HCT116 (cell line): ENCODE data around the gene TNFRSF19. TPM values are rescaled to one million over a fixed set of nuclear protein-coding genes. Genes with fewer than 3 reads are reported as not detected.

Source experiments
- ATAC-seq: fragments of 200-7000 bp; cut with Tn5 transposase; 2 replicates; pipeline ENCODE4 v1.9.1; 2020; ENCODE audit warnings: mild to moderate bottlenecking, moderate library complexity
- BruUV-seq: library from RNA; stranded (reverse); fragments of 400-500 nt; replicated peaks from 2 replicates; lab custom pipeline; 2021; lab: Mats Ljungman, UMichigan
- CTCF ChIA-PET: fragments of 300-600 bp; sonication (Branson Sonifier 250); formaldehyde crosslinking; loops from one replicate; lab custom pipeline; 2021; ENCODE audit warnings: antibody characterized with exemption; lab: Charles Lee
- POLR2A ChIA-PET: fragments of 300-600, 350-600 bp; sonication (Branson Sonifier 250); formaldehyde crosslinking; loops from one replicate; lab custom pipeline; 2021; ENCODE audit warnings: antibody characterized with exemption; lab: Charles Lee
- RAD21 ChIA-PET, 2 experiments: fragments of 300-600 bp; sonication (Branson Sonifier 250); formaldehyde crosslinking; loops; one replicate each; lab custom pipeline; 2023; ENCODE audit warnings: low total read pairs in 2 of 2; ENCODE audit not compliant: uncharacterized antibody in 2 of 2, unreplicated experiment in 2 of 2, low non-redundant PET in 1 of 2; lab: Charles Lee
- DNase-seq: peaks from one replicate; pipeline ENCODE4 v3.0.0-alpha.2; 2010; ENCODE audit warnings: low read depth, low spot score
- H2AFZ ChIP-seq: fragments of 200-600 bp; shearing (Covaris generic), sonication (generic); 2 replicates; pipeline ENCODE4 v1.6.1; 2017; ENCODE audit warnings: low read depth, mixed run types, mixed read lengths, antibody characterized with exemption, low read length; ENCODE audit not compliant: poor library complexity, severe bottlenecking
- H3K27ac ChIP-seq: 2 replicates; pipeline ENCODE4 v1.5.1; 2012; ENCODE audit warnings: low read depth, low read length
- H3K27me3 ChIP-seq: fragments of 200-600 bp; sonication (generic); 2 replicates; pipeline ENCODE4 v1.6.1; 2016; ENCODE audit warnings: mixed run types, low read length, mixed read lengths; ENCODE audit not compliant: insufficient read depth
- H3K36me3 ChIP-seq, 2 experiments: fragments of 200-500 bp in 1 of 2; fragments of 200-600 bp in 1 of 2; sonication (Bioruptor generic) in 1 of 2; sonication (generic) in 1 of 2; 2 replicates each; pipeline versions ENCODE4 v1.5.1 to v1.6.1; 2014 to 2016; ENCODE audit warnings: low read length in 2 of 2, inconsistent platforms in 1 of 2, mixed read lengths in 1 of 2, mixed run types in 1 of 2; ENCODE audit not compliant: insufficient read depth in 2 of 2, control insufficient read depth in 1 of 2
- H3K4me1 ChIP-seq, 2 experiments: fragments of 200-600 bp in 1 of 2; sonication (generic) in 1 of 2; 2 replicates each; pipeline versions ENCODE4 v1.5.1 to v1.6.1; 2012 to 2017; ENCODE audit warnings: low read length in 2 of 2, inconsistent platforms in 1 of 2, mild to moderate bottlenecking in 1 of 2, mixed read lengths in 1 of 2, mixed run types in 1 of 2, moderate library complexity in 1 of 2; ENCODE audit not compliant: insufficient read depth in 2 of 2, control insufficient read depth in 1 of 2
- H3K4me2 ChIP-seq: fragments of 200-600 bp; sonication (generic); 2 replicates; pipeline ENCODE4 v1.6.1; 2017; ENCODE audit warnings: mixed run types, low read length, mixed read lengths
- H3K4me3 ChIP-seq, 2 experiments: fragments of 200-600 bp in 1 of 2; sonication (generic) in 1 of 2; replicated peaks in 1 of 2; 2 replicates each; pipeline ENCODE4 v1.5.1; 2011 to 2016; ENCODE audit warnings: low read length in 2 of 2, control low read depth in 1 of 2, low read depth in 1 of 2, mild to moderate bottlenecking in 1 of 2, mixed read lengths in 1 of 2, mixed run types in 1 of 2
- H3K79me2 ChIP-seq: fragments of 200-600 bp; sonication (generic); 2 replicates; pipeline ENCODE4 v1.6.1; 2017; ENCODE audit warnings: mild to moderate bottlenecking, mixed run types, low read length, moderate library complexity, mixed read lengths; ENCODE audit not compliant: insufficient read depth
- H3K9ac ChIP-seq: fragments of 200-600 bp; sonication (generic); 2 replicates; pipeline ENCODE4 v1.6.1; 2016; ENCODE audit warnings: low read length, mixed read lengths
- H3K9me2 ChIP-seq: fragments of 200-600 bp; sonication (generic), shearing (Covaris generic); 2 replicates; pipeline ENCODE4 v1.6.1; 2017; ENCODE audit warnings: mixed run types, mild to moderate bottlenecking, moderate library complexity; ENCODE audit not compliant: insufficient read depth
- H3K9me3 ChIP-seq, 2 experiments: fragments of 200-500 bp in 1 of 2; fragments of 200-600 bp in 1 of 2; sonication (Bioruptor generic) in 1 of 2; sonication (generic) in 1 of 2; 2 replicates each; pipeline ENCODE4 v1.6.1; 2014 to 2017; ENCODE audit warnings: low read length in 2 of 2, mixed read lengths in 2 of 2, inconsistent platforms in 1 of 2, low read depth in 1 of 2, mild to moderate bottlenecking in 1 of 2, mixed run types in 1 of 2, moderate library complexity in 1 of 2; ENCODE audit not compliant: control insufficient read depth in 1 of 2, insufficient read depth in 1 of 2
- H4K20me1 ChIP-seq: fragments of 200-600 bp; sonication (generic), shearing (Covaris generic); 2 replicates; pipeline ENCODE4 v1.6.1; 2017; ENCODE audit warnings: mixed run types, mild to moderate bottlenecking, moderate library complexity; ENCODE audit not compliant: insufficient read depth
- ELF1 ChIP-seq: IDR thresholded peaks from 2 replicates; pipeline ENCODE4 v1.6.1; 2012; ENCODE audit warnings: low read depth, borderline replicate concordance
- EZH2 ChIP-seq: fragments of 200-600 bp; sonication (generic); IDR thresholded peaks from 2 replicates; pipeline ENCODE4 v1.6.1; 2017; ENCODE audit warnings: antibody characterized with exemption, mixed run types
- FOSL1 ChIP-seq: IDR thresholded peaks from 2 replicates; pipeline ENCODE4 v1.6.1; 2012; ENCODE audit warnings: low read depth
- JUND ChIP-seq: IDR thresholded peaks from 2 replicates; pipeline ENCODE4 v1.6.1; 2012
- POLR2A ChIP-seq: IDR thresholded peaks from 2 replicates; pipeline ENCODE4 v1.7.0; 2011; ENCODE audit warnings: borderline replicate concordance; ENCODE audit not compliant: insufficient read depth, insufficient read length; ENCODE audit errors: extremely low read depth
- POLR2AphosphoS5 ChIP-seq: IDR thresholded peaks from 2 replicates; pipeline ENCODE4 v1.6.1; 2011; ENCODE audit warnings: mild to moderate bottlenecking, low read depth, low read length, moderate library complexity
- RAD21 ChIP-seq: IDR thresholded peaks from 2 replicates; pipeline ENCODE4 v1.6.1; 2012; ENCODE audit warnings: low read depth, mild to moderate bottlenecking
- SP1 ChIP-seq: IDR thresholded peaks from 2 replicates; pipeline ENCODE4 v1.6.1; 2012; ENCODE audit warnings: low read depth
- intact Hi-C: fragments of 100-400 bp; cut with micrococcal nuclease; formaldehyde crosslinking; loops from 2 replicates; pipeline ENCODE4 v1.10.0; 2022
- total RNA-seq: library from RNA; stranded (reverse); gene quantifications from one replicate; pipeline ENCODE4 v1.2.1, GENCODE V29; 2021; ENCODE audit not compliant: unreplicated experiment
- TF ChIP-seq, protein P1 (sequence below): IDR thresholded peaks from 2 replicates; pipeline ENCODE4 v1.6.1; 2012; ENCODE audit warnings: low read depth

The TNFRSF19 gene
- total RNA-seq, 1 experiment from 2014 or later, result 1.1 TPM

DNA sequence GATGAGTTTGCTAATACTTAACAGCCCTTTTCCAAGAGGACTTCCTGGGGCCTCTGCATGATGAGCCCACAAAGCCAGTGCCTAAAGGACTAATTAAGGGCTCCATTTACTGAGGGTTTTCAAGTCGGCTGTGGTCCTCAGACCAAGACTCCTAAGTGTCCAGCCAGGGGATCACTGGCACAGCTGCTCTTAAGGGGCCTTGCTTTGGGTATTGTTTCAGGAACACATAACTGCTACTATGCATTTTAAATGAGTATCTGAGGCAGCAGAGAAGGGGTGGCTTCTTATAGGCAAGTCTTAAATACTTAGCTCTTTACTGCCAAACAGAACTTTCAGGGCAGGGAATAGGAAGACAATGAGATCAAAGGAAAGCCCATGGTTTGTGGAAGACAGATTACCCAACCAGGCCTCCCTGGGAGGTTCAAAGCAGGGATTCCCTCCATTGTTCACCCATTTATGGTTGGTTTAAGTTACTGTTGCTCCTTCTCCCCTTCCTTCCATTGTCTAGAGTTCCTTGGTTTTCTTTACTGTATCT lies 61.9 kb downstream of the TNFRSF19 start:
- no peaks in the 10 kb centered on the region for H3K79me2 ChIP-seq
- no peak overlapping the region for H3K4me2 ChIP-seq
- H3K4me3 ChIP-seq, result no peak overlapping the region
- ChIA-PET POLR2A (no interaction called here), CTCF (no interaction called here), RAD21 (no interaction called here)
- no peak overlapping the region for H3K27ac ChIP-seq
- H4K20me1 ChIP-seq, result no peaks in the 10 kb centered on the region
- no peaks in the 10 kb centered on the region for H3K36me3 ChIP-seq
- H3K9me2 ChIP-seq, result no peaks in the 10 kb centered on the region
- intact Hi-C loops, result no loop called here
- no peak overlapping the region for H3K9ac ChIP-seq
- DNase-seq, result no peak
- TF ChIP-seq SP1 (no peak), RAD21 (no peak), JUND (no peak), ELF1 (no peak), POLR2A (no peak), POLR2AphosphoS5 (no peak), EZH2 (no peak)
- TF ChIP-seq, protein P1, sequence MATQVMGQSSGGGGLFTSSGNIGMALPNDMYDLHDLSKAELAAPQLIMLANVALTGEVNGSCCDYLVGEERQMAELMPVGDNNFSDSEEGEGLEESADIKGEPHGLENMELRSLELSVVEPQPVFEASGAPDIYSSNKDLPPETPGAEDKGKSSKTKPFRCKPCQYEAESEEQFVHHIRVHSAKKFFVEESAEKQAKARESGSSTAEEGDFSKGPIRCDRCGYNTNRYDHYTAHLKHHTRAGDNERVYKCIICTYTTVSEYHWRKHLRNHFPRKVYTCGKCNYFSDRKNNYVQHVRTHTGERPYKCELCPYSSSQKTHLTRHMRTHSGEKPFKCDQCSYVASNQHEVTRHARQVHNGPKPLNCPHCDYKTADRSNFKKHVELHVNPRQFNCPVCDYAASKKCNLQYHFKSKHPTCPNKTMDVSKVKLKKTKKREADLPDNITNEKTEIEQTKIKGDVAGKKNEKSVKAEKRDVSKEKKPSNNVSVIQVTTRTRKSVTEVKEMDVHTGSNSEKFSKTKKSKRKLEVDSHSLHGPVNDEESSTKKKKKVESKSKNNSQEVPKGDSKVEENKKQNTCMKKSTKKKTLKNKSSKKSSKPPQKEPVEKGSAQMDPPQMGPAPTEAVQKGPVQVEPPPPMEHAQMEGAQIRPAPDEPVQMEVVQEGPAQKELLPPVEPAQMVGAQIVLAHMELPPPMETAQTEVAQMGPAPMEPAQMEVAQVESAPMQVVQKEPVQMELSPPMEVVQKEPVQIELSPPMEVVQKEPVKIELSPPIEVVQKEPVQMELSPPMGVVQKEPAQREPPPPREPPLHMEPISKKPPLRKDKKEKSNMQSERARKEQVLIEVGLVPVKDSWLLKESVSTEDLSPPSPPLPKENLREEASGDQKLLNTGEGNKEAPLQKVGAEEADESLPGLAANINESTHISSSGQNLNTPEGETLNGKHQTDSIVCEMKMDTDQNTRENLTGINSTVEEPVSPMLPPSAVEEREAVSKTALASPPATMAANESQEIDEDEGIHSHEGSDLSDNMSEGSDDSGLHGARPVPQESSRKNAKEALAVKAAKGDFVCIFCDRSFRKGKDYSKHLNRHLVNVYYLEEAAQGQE, result no peak
- no peaks in the 10 kb centered on the region for H3K27me3 ChIP-seq
- no TSS peak for BruUV-seq
- H3K9me3 ChIP-seq, result no peaks in the 10 kb centered on the region
- H2AFZ ChIP-seq, result no peak overlapping the region
- no peak for ATAC-seq
- no peaks in the 10 kb centered on the region for H3K4me1 ChIP-seq

GRCh38 chr13:23632741-23633140 lies 62.5 kb downstream of the TNFRSF19 start:
- Histone ChIP-seq H2AFZ (no peak overlapping the region), H3K9me3 (no peaks in the 10 kb centered on the region), H3K36me3 (no peaks in the 10 kb centered on the region), H4K20me1 (no peaks in the 10 kb centered on the region), H3K27me3 (no peaks in the 10 kb centered on the region), H3K4me1 (no peaks in the 10 kb centered on the region), H3K9ac (no peak overlapping the region), H3K79me2 (no peaks in the 10 kb centered on the region), H3K4me2 (no peak overlapping the region), H3K27ac (no peak overlapping the region), H3K4me3 (no peak overlapping the region), H3K9me2 (no peaks in the 10 kb centered on the region)
- ChIA-PET POLR2A (no interaction called here), RAD21 (no interaction called here), CTCF (no interaction called here)
- ATAC-seq, result no peak
- no TSS peak for BruUV-seq
- intact Hi-C loops, result no loop called here
- TF ChIP-seq FOSL1, result no peak
- no peak for DNase-seq
